ENCODE results near the gene SYT7.

SYT7 gene

GRCh38 chr11:61539006-61539405 is 41.9 kb downstream of the SYT7 start:
- no peak overlapping the region for H3K9ac ChIP-seq (ENCODE audit: low read depth, low read length)
- no peak overlapping the region for H3K27ac ChIP-seq (ENCODE audit: low read length)
- H3K9me3 ChIP-seq (ENCODE audit: insufficient read depth, low read depth, low read length): no peaks in the 10 kb centered on the region
- peaks cover 5% of the 10 kb centered on the region; the same call in 1 of the 2 replicates for H3K4me1 ChIP-seq (ENCODE audit: insufficient read depth, low read length)
- H3K4me3 ChIP-seq (ENCODE audit: low read length): no peak overlapping the region
- H3K36me3 ChIP-seq (ENCODE audit: insufficient read depth, low read depth, low read length): no peaks in the 10 kb centered on the region
- H3K27me3 ChIP-seq (ENCODE audit: insufficient read depth, low read length): no peaks in the 10 kb centered on the region

GRCh38 chr11:61538636-61538961 is 42.3 kb downstream of the SYT7 start:
- no peaks in the 10 kb centered on the region for H3K27me3 ChIP-seq (ENCODE audit: insufficient read depth, low read length)
- H3K9ac ChIP-seq (ENCODE audit: low read depth, low read length): no peak overlapping the region
- no peaks in the 10 kb centered on the region for H3K36me3 ChIP-seq (ENCODE audit: insufficient read depth, low read depth, low read length)
- peaks cover 5% of the 10 kb centered on the region; the same call in 1 of the 2 replicates for H3K4me1 ChIP-seq (ENCODE audit: insufficient read depth, low read length)
- H3K4me3 ChIP-seq (ENCODE audit: low read length): no peak overlapping the region
- H3K9me3 ChIP-seq (ENCODE audit: insufficient read depth, low read depth, low read length): no peaks in the 10 kb centered on the region
- no peak overlapping the region for H3K27ac ChIP-seq (ENCODE audit: low read length)

- peaks cover 5% of the 10 kb centered on the region; the same call in 1 of the 2 replicates for H3K4me1 ChIP-seq (ENCODE audit: insufficient read depth, low read length)
- no peaks in the 10 kb centered on the region for H3K36me3 ChIP-seq (ENCODE audit: insufficient read depth, low read depth, low read length)
- no peak overlapping the region for H3K9ac ChIP-seq (ENCODE audit: low read depth, low read length)
- no peak overlapping the region for H3K27ac ChIP-seq (ENCODE audit: low read length)
- no peak overlapping the region for H3K4me3 ChIP-seq (ENCODE audit: low read length)
- no peaks in the 10 kb centered on the region for H3K9me3 ChIP-seq (ENCODE audit: insufficient read depth, low read depth, low read length)
- no peaks in the 10 kb centered on the region for H3K27me3 ChIP-seq (ENCODE audit: insufficient read depth, low read length)
Measured at GRCh38 chr11:61537326-61537725, 43.5 kb downstream of the SYT7 start.

DNA sequence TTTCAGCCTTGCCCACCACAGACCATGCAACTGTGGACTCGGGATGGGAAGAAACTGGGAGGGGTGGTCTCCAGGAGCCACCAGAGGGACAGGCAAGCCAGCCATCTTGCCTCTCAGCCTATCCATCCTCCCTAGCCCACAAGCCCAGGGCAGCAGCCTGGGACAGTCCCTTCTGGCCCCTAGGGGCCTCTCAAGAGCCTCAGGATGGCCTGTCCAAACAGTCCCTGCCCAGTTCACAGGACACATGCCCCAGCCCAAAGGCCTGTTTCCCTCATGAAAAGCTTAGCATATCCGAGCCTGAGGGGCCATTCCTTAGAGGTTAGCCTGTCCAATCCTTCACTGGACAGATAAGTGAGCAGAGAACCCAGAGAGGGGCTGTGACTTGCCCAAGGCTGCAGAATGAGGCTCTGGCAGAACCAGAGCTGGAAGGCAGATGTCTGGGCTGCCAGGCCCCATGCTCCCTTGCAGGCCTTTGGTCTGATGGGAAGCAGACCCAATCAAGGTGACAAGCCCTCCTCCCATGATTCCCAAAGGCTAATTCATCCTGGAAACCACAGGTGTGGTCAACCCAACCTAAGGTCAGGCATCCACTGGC is 44.1 kb downstream of the SYT7 start:
- no peaks in the 10 kb centered on the region for H3K36me3 ChIP-seq (ENCODE audit: insufficient read depth, low read depth, low read length)
- no peak overlapping the region for H3K27ac ChIP-seq (ENCODE audit: low read length)
- H3K9ac ChIP-seq (ENCODE audit: low read depth, low read length): no peak overlapping the region
- no peaks in the 10 kb centered on the region for H3K9me3 ChIP-seq (ENCODE audit: insufficient read depth, low read depth, low read length)
- no peaks in the 10 kb centered on the region for H3K27me3 ChIP-seq (ENCODE audit: insufficient read depth, low read length)
- H3K4me1 ChIP-seq (ENCODE audit: insufficient read depth, low read length): peaks cover 1% of the 10 kb centered on the region; the same call in 1 of the 2 replicates
- H3K4me3 ChIP-seq (ENCODE audit: low read length): no peak overlapping the region

DNA sequence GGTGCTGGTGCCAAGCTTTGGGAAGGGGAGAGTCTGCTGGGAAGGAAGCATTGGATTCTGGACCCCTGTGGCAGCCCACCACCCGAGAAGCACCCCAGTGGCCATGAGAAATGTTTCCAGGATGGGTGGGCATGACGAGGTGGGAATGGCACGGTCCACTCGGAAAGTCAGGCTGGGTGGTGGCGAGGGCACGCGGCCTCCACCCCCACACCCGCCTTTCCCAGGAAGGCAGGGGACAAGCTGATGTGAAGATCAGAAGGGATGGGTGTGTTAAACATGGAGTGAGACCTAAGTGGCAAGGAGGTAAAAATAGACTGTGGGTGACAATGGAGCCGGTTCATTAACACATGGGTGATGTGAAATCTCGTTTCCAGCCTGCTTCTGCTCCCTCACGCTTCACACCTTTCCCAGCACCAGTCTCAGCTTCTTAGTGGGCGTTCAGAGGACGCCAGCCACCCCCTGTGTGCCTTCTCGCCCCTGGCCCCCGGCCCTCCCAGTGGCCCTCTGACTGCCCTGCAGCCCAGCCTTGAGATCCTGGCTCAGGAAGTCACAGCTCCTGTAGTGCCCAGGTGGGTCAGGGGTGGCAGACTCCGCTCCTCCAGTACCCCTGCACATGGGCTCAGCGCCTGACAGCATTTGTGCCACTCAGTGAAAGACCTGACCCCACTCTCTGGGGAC is 44.7 kb downstream of the SYT7 start:
- Histone ChIP-seq H3K9me3 (ENCODE audit: insufficient read depth, low read depth, low read length) (no peaks in the 10 kb centered on the region), H3K36me3 (ENCODE audit: insufficient read depth, low read depth, low read length) (no peaks in the 10 kb centered on the region), H3K9ac (ENCODE audit: low read depth, low read length) (no peak overlapping the region), H3K4me3 (ENCODE audit: low read length) (no peak overlapping the region), H3K27ac (ENCODE audit: low read length) (no peak overlapping the region), H3K27me3 (ENCODE audit: insufficient read depth, low read length) (no peaks in the 10 kb centered on the region), H3K4me1 (ENCODE audit: insufficient read depth, low read length) (no peaks in the 10 kb centered on the region; the same call in 1 of the 2 replicates)

DNA sequence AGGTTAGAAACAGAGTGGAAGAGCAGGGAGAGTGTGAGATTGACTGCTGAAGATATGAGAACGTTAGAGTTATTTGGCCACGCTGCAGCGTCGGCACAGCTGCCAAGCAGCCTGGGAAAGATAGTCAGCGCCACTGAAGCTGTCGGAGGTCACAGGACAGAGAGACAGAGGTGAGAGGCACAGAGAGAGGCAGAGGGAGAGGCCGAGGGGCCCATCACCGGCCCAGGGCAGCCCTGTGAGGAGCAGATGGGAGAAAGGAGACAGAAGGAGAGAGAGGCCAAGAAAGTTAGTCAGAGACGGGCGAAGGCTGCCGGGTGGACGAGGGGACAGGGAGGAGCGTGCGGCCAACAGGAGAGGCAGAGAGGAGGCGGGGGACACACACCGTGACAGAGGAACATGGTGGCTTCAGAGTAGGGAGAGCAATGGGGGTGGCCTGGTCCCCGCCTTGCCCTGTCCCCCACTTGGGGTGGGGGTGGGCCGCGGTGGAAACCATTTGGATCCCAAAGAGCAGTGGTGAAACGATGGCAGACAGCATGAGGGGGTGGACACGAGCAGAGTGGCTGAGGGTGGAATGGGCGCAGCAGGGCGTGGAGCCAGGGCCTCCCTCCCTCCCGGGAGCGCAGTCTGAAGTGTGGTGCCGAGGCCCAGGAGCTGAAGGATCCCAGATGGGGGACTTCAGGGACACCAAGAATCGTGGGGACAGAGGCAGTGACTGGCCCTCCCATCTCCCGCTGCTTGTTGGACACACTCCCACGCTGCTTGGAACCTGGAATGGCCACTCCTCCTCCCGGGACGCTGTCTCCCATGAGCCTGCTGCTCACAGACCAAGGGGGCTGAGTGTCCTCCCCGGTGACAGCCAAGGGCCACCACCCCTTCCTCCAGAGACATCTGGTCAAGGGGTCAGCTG is 45.7 kb downstream of the SYT7 start:
- H3K27ac ChIP-seq (ENCODE audit: low read length): no peak overlapping the region
- no peak overlapping the region for H3K4me3 ChIP-seq (ENCODE audit: low read length)
- H3K36me3 ChIP-seq (ENCODE audit: insufficient read depth, low read depth, low read length): no peaks in the 10 kb centered on the region
- H3K4me1 ChIP-seq (ENCODE audit: insufficient read depth, low read length): no peaks in the 10 kb centered on the region
- H3K9ac ChIP-seq (ENCODE audit: low read depth, low read length): no peak overlapping the region
- no peaks in the 10 kb centered on the region for H3K9me3 ChIP-seq (ENCODE audit: insufficient read depth, low read depth, low read length)
- H3K27me3 ChIP-seq (ENCODE audit: insufficient read depth, low read length): no peaks in the 10 kb centered on the region

- no peak overlapping the region for H3K9ac ChIP-seq (ENCODE audit: low read depth, low read length)
- no peak overlapping the region for H3K27ac ChIP-seq (ENCODE audit: low read length)
Measured at GRCh38 chr11:61534025-61534932, 46.6 kb downstream of the SYT7 start.

DNA sequence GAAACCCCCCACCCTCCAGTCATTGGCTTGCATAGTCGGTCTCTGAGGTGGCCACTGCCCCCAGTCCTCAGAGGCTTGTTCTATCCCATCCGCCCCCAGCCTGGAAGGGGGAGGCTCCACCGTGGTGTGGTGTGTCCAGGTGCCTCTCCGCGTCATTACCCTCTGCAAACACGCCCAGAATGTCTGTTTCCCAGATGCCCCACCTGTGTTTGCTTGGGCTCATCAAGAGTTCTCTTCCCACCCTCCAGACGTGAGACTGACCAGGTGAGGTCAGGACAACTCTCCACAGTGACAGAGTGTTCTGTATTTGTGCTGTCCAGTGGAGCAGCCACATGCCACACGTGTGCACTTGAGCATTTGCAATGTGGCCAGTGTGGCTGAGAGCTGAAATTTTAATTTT is 47.5 kb downstream of the SYT7 start:
- no peak overlapping the region for H3K4me3 ChIP-seq (ENCODE audit: low read length)
- no peaks in the 10 kb centered on the region for H3K36me3 ChIP-seq (ENCODE audit: insufficient read depth, low read depth, low read length)
- no peak overlapping the region for H3K9ac ChIP-seq (ENCODE audit: low read depth, low read length)
- H3K27ac ChIP-seq (ENCODE audit: low read length): no peak overlapping the region
- H3K9me3 ChIP-seq (ENCODE audit: insufficient read depth, low read depth, low read length): no peaks in the 10 kb centered on the region
- H3K27me3 ChIP-seq (ENCODE audit: insufficient read depth, low read length): no peaks in the 10 kb centered on the region
- no peaks in the 10 kb centered on the region for H3K4me1 ChIP-seq (ENCODE audit: insufficient read depth, low read length)

More at GRCh38 chr11:61534025-61534932, 46.6 kb downstream of the SYT7 start:
- H3K36me3 ChIP-seq (ENCODE audit: insufficient read depth, low read depth, low read length): no peaks in the 10 kb centered on the region
- H3K9me3 ChIP-seq (ENCODE audit: insufficient read depth, low read depth, low read length): no peaks in the 10 kb centered on the region
- no peaks in the 10 kb centered on the region for H3K27me3 ChIP-seq (ENCODE audit: insufficient read depth, low read length)
- H3K4me3 ChIP-seq (ENCODE audit: low read length): no peak overlapping the region
- no peaks in the 10 kb centered on the region for H3K4me1 ChIP-seq (ENCODE audit: insufficient read depth, low read length)

DNA sequence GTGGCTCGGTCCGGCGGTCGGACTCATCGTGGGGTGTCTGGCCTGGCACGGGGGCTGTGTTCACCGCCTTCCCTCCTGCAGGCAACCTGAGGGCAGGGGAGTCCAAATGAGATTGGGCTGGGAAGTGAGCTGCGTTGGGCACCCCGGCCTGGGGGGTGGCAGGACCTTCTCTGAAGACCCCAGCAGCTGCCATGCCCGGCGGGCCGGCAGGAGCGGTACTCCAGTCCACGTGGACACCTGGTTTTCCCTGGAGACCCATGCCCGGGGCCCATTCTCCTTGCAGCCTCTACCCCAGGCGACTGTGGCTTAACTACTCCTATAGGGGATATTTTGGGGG is 47.9 kb downstream of the SYT7 start:
- H3K4me1 ChIP-seq (ENCODE audit: insufficient read depth, low read length): no peaks in the 10 kb centered on the region
- H3K27ac ChIP-seq (ENCODE audit: low read length): no peak overlapping the region
- no peak overlapping the region for H3K4me3 ChIP-seq (ENCODE audit: low read length)
- no peaks in the 10 kb centered on the region for H3K36me3 ChIP-seq (ENCODE audit: insufficient read depth, low read depth, low read length)
- no peaks in the 10 kb centered on the region for H3K27me3 ChIP-seq (ENCODE audit: insufficient read depth, low read length)
- H3K9ac ChIP-seq (ENCODE audit: low read depth, low read length): no peak overlapping the region
- no peaks in the 10 kb centered on the region for H3K9me3 ChIP-seq (ENCODE audit: insufficient read depth, low read depth, low read length)

DNA sequence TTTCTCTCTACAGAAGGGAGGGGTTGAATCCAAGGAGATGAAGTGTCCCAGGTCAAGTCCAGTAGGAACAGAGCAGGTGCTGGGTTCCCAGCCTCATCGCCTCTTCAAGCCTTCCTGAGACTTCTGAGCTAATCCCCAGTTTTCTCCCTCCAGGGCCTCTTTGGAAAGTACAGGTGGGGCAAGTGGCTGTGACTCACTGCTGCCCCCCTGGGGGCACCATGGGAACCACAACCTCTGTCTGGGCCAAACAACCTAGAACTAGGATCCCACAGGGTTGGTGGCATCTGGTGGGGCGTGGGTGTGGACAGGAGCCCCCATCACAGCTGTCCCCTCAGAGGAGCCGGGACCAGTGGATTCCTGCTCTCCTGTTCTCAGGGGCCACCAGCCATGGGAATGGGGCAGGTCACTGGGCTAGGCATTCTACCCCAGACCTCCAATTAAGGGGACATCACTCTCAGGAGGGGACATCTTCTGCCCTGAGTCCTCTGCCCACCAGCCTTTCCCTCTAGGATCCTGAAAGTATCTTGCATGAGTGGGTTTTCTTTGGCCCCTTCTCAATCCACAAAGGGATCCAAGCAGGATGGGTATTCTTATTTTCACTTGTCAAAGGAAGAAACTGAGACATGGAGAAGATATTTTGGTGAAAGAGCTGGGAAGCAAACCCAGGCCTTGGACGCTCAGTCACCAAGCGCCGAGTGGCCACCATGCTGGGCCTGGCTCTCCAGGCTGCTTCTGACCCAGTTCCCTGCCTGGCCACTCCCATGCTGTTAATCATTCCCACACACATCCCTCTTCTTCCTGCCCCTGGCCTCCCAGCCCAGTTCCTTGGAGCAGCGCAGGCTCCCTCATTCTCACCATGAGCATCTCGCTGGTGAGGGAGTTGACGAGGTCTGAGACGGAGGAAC is 48.5 kb downstream of the SYT7 start:
- H3K4me3 ChIP-seq (ENCODE audit: low read length): no peak overlapping the region
- H3K9ac ChIP-seq (ENCODE audit: low read depth, low read length): no peak overlapping the region
- no peak overlapping the region for H3K27ac ChIP-seq (ENCODE audit: low read length)
- H3K36me3 ChIP-seq (ENCODE audit: insufficient read depth, low read depth, low read length): no peaks in the 10 kb centered on the region
- H3K4me1 ChIP-seq (ENCODE audit: insufficient read depth, low read length): no peaks in the 10 kb centered on the region
- no peaks in the 10 kb centered on the region for H3K9me3 ChIP-seq (ENCODE audit: insufficient read depth, low read depth, low read length)
- no peaks in the 10 kb centered on the region for H3K27me3 ChIP-seq (ENCODE audit: insufficient read depth, low read length)

All from iPS-20b (cell line).